ENCODE results near the gene KPNB1.

GRCh38 chr17:47695429-47696376 lies 46.0 kb downstream of the KPNB1 start:
- TF ChIP-seq FOXM1 (IDR thresholded peaks at IDR 0.05; ENCODE audit: borderline replicate concordance) = no peak
- TF ChIP-seq TARDBP (IDR thresholded peaks at IDR 0.05) = no peak
- TF ChIP-seq ZNF384 (IDR thresholded peaks at IDR 0.05) = no peak
- no peak for TF ChIP-seq SUZ12 (IDR thresholded peaks at IDR 0.05)
- TF ChIP-seq SP1 (IDR thresholded peaks at IDR 0.05) = no peak
- TF ChIP-seq ELF4 (IDR thresholded peaks at IDR 0.05) = no peak
- TF ChIP-seq LEF1 (IDR thresholded peaks at IDR 0.05; ENCODE audit: borderline replicate concordance) = no peak
- TF ChIP-seq NFRKB (IDR thresholded peaks at IDR 0.05) = no peak
- no peak for TF ChIP-seq FOXK2 (IDR thresholded peaks at IDR 0.05)
- no peak for TF ChIP-seq CTBP1 (IDR thresholded peaks at IDR 0.05; ENCODE audit: borderline replicate concordance)
